ENCODE measurements around the gene PARL.

Gene PARL

GRCh38 chr3:183920416-183920815, 35.7 kb upstream of the PARL start:
- H3K79me2 ChIP-seq (ENCODE audit: insufficient read depth, low read length): no peaks in the 10 kb centered on the region
- no peaks in the 10 kb centered on the region for H3K9me3 ChIP-seq (ENCODE audit: insufficient read depth, low read depth, low read length)
- H3K4me1 ChIP-seq (ENCODE audit: insufficient read depth, low read length, poor library complexity, severe bottlenecking): no peaks in the 10 kb centered on the region
- H3K9me2 ChIP-seq (replicated peaks; ENCODE audit: low read depth, low read length): no peaks in the 10 kb centered on the region
- no peak overlapping the region for H3K4me2 ChIP-seq (ENCODE audit: low read depth, low read length, poor library complexity, severe bottlenecking)
- no peaks in the 10 kb centered on the region for H3F3A ChIP-seq (ENCODE audit: low read depth)
- peaks cover 9% of the 10 kb centered on the region; the same call in 1 of the 2 replicates for H3K36me3 ChIP-seq (ENCODE audit: insufficient read depth, low read length)
- no peaks in the 10 kb centered on the region for H4K20me1 ChIP-seq (ENCODE audit: insufficient read depth, low read length, poor library complexity, severe bottlenecking)
- no peak overlapping the region for H2AFZ ChIP-seq (ENCODE audit: low read length)
- no peaks in the 10 kb centered on the region for H3K27me3 ChIP-seq (ENCODE audit: insufficient read depth, low read length, poor library complexity, severe bottlenecking)
- H3K9ac ChIP-seq (ENCODE audit: low read depth, low read length, poor library complexity, severe bottlenecking): no peak overlapping the region
- TF ChIP-seq CTCF (conservative IDR thresholded peaks at IDR 0.05; ENCODE audit: low read length): no peak
- no peak for TF ChIP-seq EZH2phosphoT487 (IDR thresholded peaks at IDR 0.05; ENCODE audit: borderline replicate concordance)
- H3K4me3 ChIP-seq (ENCODE audit: low read length, poor library complexity, severe bottlenecking): no peak overlapping the region

- no peaks in the 10 kb centered on the region for H3K27me3 ChIP-seq (ENCODE audit: insufficient read depth, low read length, poor library complexity, severe bottlenecking)
- H3K4me3 ChIP-seq (ENCODE audit: low read length, poor library complexity, severe bottlenecking): no peak overlapping the region
- H3K4me2 ChIP-seq (ENCODE audit: low read depth, low read length, poor library complexity, severe bottlenecking): no peak overlapping the region
- no peaks in the 10 kb centered on the region for H3F3A ChIP-seq (ENCODE audit: low read depth)
- H3K9me3 ChIP-seq (ENCODE audit: insufficient read depth, low read depth, low read length): no peaks in the 10 kb centered on the region
- H3K36me3 ChIP-seq (ENCODE audit: insufficient read depth, low read length): peaks cover 3% of the 10 kb centered on the region; the same call in 1 of the 2 replicates
- H3K9me2 ChIP-seq (replicated peaks; ENCODE audit: low read depth, low read length): no peaks in the 10 kb centered on the region
- no peak for TF ChIP-seq CTCF (conservative IDR thresholded peaks at IDR 0.05; ENCODE audit: low read length)
- TF ChIP-seq EZH2phosphoT487 (IDR thresholded peaks at IDR 0.05; ENCODE audit: borderline replicate concordance): no peak
- H4K20me1 ChIP-seq (ENCODE audit: insufficient read depth, low read length, poor library complexity, severe bottlenecking): no peaks in the 10 kb centered on the region
- no peaks in the 10 kb centered on the region for H3K79me2 ChIP-seq (ENCODE audit: insufficient read depth, low read length)
- no peak overlapping the region for H2AFZ ChIP-seq (ENCODE audit: low read length)
- H3K9ac ChIP-seq (ENCODE audit: low read depth, low read length, poor library complexity, severe bottlenecking): no peak overlapping the region
- H3K4me1 ChIP-seq (ENCODE audit: insufficient read depth, low read length, poor library complexity, severe bottlenecking): no peaks in the 10 kb centered on the region
These were observed 33.5 kb upstream of the PARL start for GRCh38 chr3:183918178-183918577.

GRCh38 chr3:183917776-183918175, 33.1 kb upstream of the PARL start:
- TF ChIP-seq EZH2phosphoT487 (IDR thresholded peaks at IDR 0.05; ENCODE audit: borderline replicate concordance): no peak
- no peak for TF ChIP-seq CTCF (conservative IDR thresholded peaks at IDR 0.05; ENCODE audit: low read length)
- Histone ChIP-seq H3K27me3 (ENCODE audit: insufficient read depth, low read length, poor library complexity, severe bottlenecking) (no peaks in the 10 kb centered on the region), H3K79me2 (ENCODE audit: insufficient read depth, low read length) (no peaks in the 10 kb centered on the region), H3K9me3 (ENCODE audit: insufficient read depth, low read depth, low read length) (no peaks in the 10 kb centered on the region), H3K9ac (ENCODE audit: low read depth, low read length, poor library complexity, severe bottlenecking) (no peak overlapping the region), H3K4me3 (ENCODE audit: low read length, poor library complexity, severe bottlenecking) (no peak overlapping the region), H3K4me2 (ENCODE audit: low read depth, low read length, poor library complexity, severe bottlenecking) (no peak overlapping the region), H2AFZ (ENCODE audit: low read length) (no peak overlapping the region), H3K9me2 (replicated peaks; ENCODE audit: low read depth, low read length) (no peaks in the 10 kb centered on the region), H4K20me1 (ENCODE audit: insufficient read depth, low read length, poor library complexity, severe bottlenecking) (no peaks in the 10 kb centered on the region), H3F3A (ENCODE audit: low read depth) (no peaks in the 10 kb centered on the region), H3K36me3 (ENCODE audit: insufficient read depth, low read length) (peaks cover 3% of the 10 kb centered on the region; the same call in 1 of the 2 replicates), H3K4me1 (ENCODE audit: insufficient read depth, low read length, poor library complexity, severe bottlenecking) (no peaks in the 10 kb centered on the region)
